Neural cell (in vitro differentiated cells): ENCODE data around the gene SHANK3. TPM values are rescaled to one million over a fixed set of nuclear protein-coding genes. Genes with fewer than 3 reads are reported as not detected.

Experiments used
- H2AFZ ChIP-seq: fragments of 200-600, 300-800 bp; sonication (generic), shearing (Covaris generic); 2 replicates; pipeline ENCODE4 v1.6.0; 2014; ENCODE audit warnings: low read depth, mild to moderate bottlenecking, antibody characterized with exemption, low read length, moderate library complexity
- H3F3A ChIP-seq: fragments of 200-600 bp; shearing (Covaris generic); 2 replicates; pipeline ENCODE4 v1.6.1; 2016; ENCODE audit warnings: mild to moderate bottlenecking, moderate library complexity, mixed read lengths, antibody characterized with exemption, low read length; ENCODE audit not compliant: insufficient read depth, poor library complexity, severe bottlenecking
- H3K27ac ChIP-seq: fragments of 200-600, 300-800 bp; sonication (generic), shearing (Covaris generic); 2 replicates; pipeline ENCODE4 v1.5.1; 2014; ENCODE audit warnings: mild to moderate bottlenecking, low read length, moderate library complexity
- H3K27me3 ChIP-seq: fragments of 300-800, 200-600 bp; sonication (generic), shearing (Covaris generic); 2 replicates; pipeline ENCODE4 v1.6.0; 2014; ENCODE audit warnings: mild to moderate bottlenecking, low read depth, low read length, moderate library complexity; ENCODE audit not compliant: insufficient read depth
- H3K36me3 ChIP-seq: fragments of 300-800, 200-600 bp; sonication (generic), shearing (Covaris generic); 2 replicates; pipeline ENCODE4 v1.5.1; 2014; ENCODE audit warnings: mild to moderate bottlenecking, antibody characterized with exemption, low read length, moderate library complexity; ENCODE audit not compliant: insufficient read depth
- H3K4me2 ChIP-seq: fragments of 300-800, 200-600 bp; sonication (generic), shearing (Covaris generic); 2 replicates; pipeline ENCODE4 v1.6.0; 2014; ENCODE audit warnings: mild to moderate bottlenecking, low read length
- H3K4me3 ChIP-seq: fragments of 300-800, 200-600 bp; sonication (generic), shearing (Covaris generic); 2 replicates; pipeline ENCODE4 v1.5.1; 2014; ENCODE audit warnings: mild to moderate bottlenecking, low read length, moderate library complexity
- H3K79me2 ChIP-seq: fragments of 200-600 bp; shearing (Covaris generic); replicated peaks from 2 replicates; pipeline ENCODE4 v1.6.0; 2014; ENCODE audit warnings: mild to moderate bottlenecking, low read length, moderate library complexity; ENCODE audit not compliant: insufficient read depth
- H3K9ac ChIP-seq: fragments of 300-800, 200-600 bp; sonication (generic), shearing (Covaris generic); 2 replicates; pipeline ENCODE4 v1.6.1; 2016; ENCODE audit warnings: mild to moderate bottlenecking, low read length, mixed read lengths
- H3K9me2 ChIP-seq: fragments of 200-600 bp; shearing (Covaris generic); 2 replicates; pipeline ENCODE4 v1.6.1; 2016; ENCODE audit warnings: mild to moderate bottlenecking, low read length, mixed read lengths; ENCODE audit not compliant: insufficient read depth
- H3K9me3 ChIP-seq: fragments of 200-600, 300-800 bp; sonication (generic), shearing (Covaris generic); 2 replicates; pipeline ENCODE4 v1.6.1; 2016; ENCODE audit warnings: mild to moderate bottlenecking, mixed run types, low read length, moderate library complexity, mixed read lengths
- H4K20me1 ChIP-seq: fragments of 200-600 bp; shearing (Covaris generic); 2 replicates; pipeline ENCODE4 v1.6.1; 2016; ENCODE audit warnings: mild to moderate bottlenecking, mixed run types; ENCODE audit not compliant: insufficient read depth
- CTCF ChIP-seq: fragments of 450-650 bp; IDR thresholded peaks from 2 replicates; pipeline ENCODE4 v1.5.1; 2014; ENCODE audit warnings: antibody characterized with exemption, mild to moderate bottlenecking, moderate library complexity; ENCODE audit not compliant: poor library complexity, severe bottlenecking
- EP300 ChIP-seq: fragments of 450-650 bp; conservative IDR thresholded peaks from 2 replicates; pipeline ENCODE4 v1.6.1; 2014; ENCODE audit warnings: antibody characterized with exemption, mild to moderate bottlenecking, moderate library complexity; ENCODE audit not compliant: poor library complexity, severe bottlenecking
- EZH2 ChIP-seq: fragments of 200-600, 300-800 bp; shearing (Covaris generic), sonication (generic); IDR thresholded peaks from 2 replicates; pipeline ENCODE4 v1.6.1; 2014; ENCODE audit warnings: antibody characterized with exemption, low read length, borderline replicate concordance, mild to moderate bottlenecking; ENCODE audit not compliant: insufficient read depth, poor library complexity, severe bottlenecking
- MXI1 ChIP-seq: fragments of 450-650 bp; conservative IDR thresholded peaks from 2 replicates; pipeline ENCODE4 v1.6.1; 2014; ENCODE audit warnings: antibody characterized with exemption, mild to moderate bottlenecking; ENCODE audit not compliant: poor library complexity, severe bottlenecking
- POLR2AphosphoS5 ChIP-seq: IDR thresholded peaks from 2 replicates; pipeline ENCODE4 v1.6.1; 2012
- RAD21 ChIP-seq: fragments of 450-650 bp; conservative IDR thresholded peaks from 2 replicates; pipeline ENCODE4 v1.6.1; 2014; ENCODE audit warnings: antibody characterized with exemption, mild to moderate bottlenecking, moderate library complexity
- REST ChIP-seq: IDR thresholded peaks from 2 replicates; pipeline ENCODE4 v1.6.1; 2012; ENCODE audit warnings: borderline replicate concordance
- SMC3 ChIP-seq: fragments of 450-650 bp; conservative IDR thresholded peaks from 2 replicates; pipeline ENCODE4 v1.6.1; 2014; ENCODE audit warnings: antibody characterized with exemption, mild to moderate bottlenecking, moderate library complexity; ENCODE audit not compliant: poor library complexity
- TAF1 ChIP-seq: IDR thresholded peaks from 2 replicates; pipeline ENCODE4 v1.6.1; 2012; ENCODE audit warnings: low read depth
- polyA plus RNA-seq: library from polyadenylated mRNA; depleted of rRNA; stranded (reverse); fragments of >200 nt; gene quantifications from 2 replicates; pipeline ENCODE4 v1.2.3, GENCODE V29; 2014

SHANK3 gene
- polyA plus RNA-seq, 1 donor from 2014 or later: 5.5 TPM

- H3K9ac ChIP-seq: no peak overlapping the region
- H4K20me1 ChIP-seq: no peaks in the 10 kb centered on the region
- no peak overlapping the region for H2AFZ ChIP-seq
- no peaks in the 10 kb centered on the region for H3K9me3 ChIP-seq
- H3K27ac ChIP-seq: no peak overlapping the region
- H3K36me3 ChIP-seq: no peaks in the 10 kb centered on the region
- no peaks in the 10 kb centered on the region for H3F3A ChIP-seq
- no peaks in the 10 kb centered on the region for H3K27me3 ChIP-seq
- no peaks in the 10 kb centered on the region for H3K9me2 ChIP-seq
- no peaks in the 10 kb centered on the region for H3K79me2 ChIP-seq
- H3K4me2 ChIP-seq: no peak overlapping the region
- TF ChIP-seq TAF1 (no peak), MXI1 (no peak), EZH2 (no peak), RAD21 (no peak), REST (no peak), EP300 (no peak), POLR2AphosphoS5 (no peak), SMC3 (no peak), CTCF (no peak)
- H3K4me3 ChIP-seq: no peak overlapping the region
Measured at GRCh38 chr22:50630376-50630775, 42.2 kb upstream of the SHANK3 start.

- no peak overlapping the region for H3K4me3 ChIP-seq
- no peak overlapping the region for H3K9ac ChIP-seq
- no peaks in the 10 kb centered on the region for H3K9me3 ChIP-seq
- no peaks in the 10 kb centered on the region for H3K36me3 ChIP-seq
- no peaks in the 10 kb centered on the region for H3K27me3 ChIP-seq
- H3K79me2 ChIP-seq: no peaks in the 10 kb centered on the region
- no peak for TF ChIP-seq REST
- TF ChIP-seq MXI1: no peak
- no peak for TF ChIP-seq RAD21
- no peak for TF ChIP-seq EP300
- TF ChIP-seq SMC3: no peak
- TF ChIP-seq TAF1: no peak
- no peak for TF ChIP-seq EZH2
- TF ChIP-seq CTCF: no peak
- no peak for TF ChIP-seq POLR2AphosphoS5
- H4K20me1 ChIP-seq: no peaks in the 10 kb centered on the region
- no peaks in the 10 kb centered on the region for H3K9me2 ChIP-seq
- no peaks in the 10 kb centered on the region for H3F3A ChIP-seq
- no peak overlapping the region for H3K4me2 ChIP-seq
- no peak overlapping the region for H3K27ac ChIP-seq
- no peak overlapping the region for H2AFZ ChIP-seq
Measured at GRCh38 chr22:50633086-50633485, 39.5 kb upstream of the SHANK3 start.
